Mesodermal cell (in vitro differentiated cells): Measurements from ENCODE around the gene TRMT1.

Experiments used
- H3K27ac ChIP-seq: 2 replicates; pipeline ENCODE4 v1.7.0; 2013; ENCODE audit warnings: mild to moderate bottlenecking, low read depth, low read length, moderate library complexity; ENCODE audit not compliant: severe bottlenecking
- H3K36me3 ChIP-seq: 2 replicates; pipeline ENCODE4 v1.7.1; 2013; ENCODE audit warnings: mild to moderate bottlenecking, low read length, moderate library complexity; ENCODE audit not compliant: control insufficient read depth, insufficient read depth
- H3K4me1 ChIP-seq: one replicate; pipeline ENCODE4 v1.7.1; 2013; ENCODE audit warnings: mild to moderate bottlenecking, low read length; ENCODE audit not compliant: insufficient read depth, control insufficient read depth, poor library complexity, severe bottlenecking
- H3K4me3 ChIP-seq: 2 replicates; pipeline ENCODE4 v1.7.0; 2013; ENCODE audit warnings: low read length, control low read depth, mild to moderate bottlenecking; ENCODE audit not compliant: insufficient read depth, poor library complexity, severe bottlenecking; ENCODE audit errors: extremely low read depth
- H3K9me3 ChIP-seq: 2 replicates; pipeline ENCODE4 v1.7.1; 2013; ENCODE audit warnings: mild to moderate bottlenecking, low read length, moderate library complexity; ENCODE audit not compliant: control insufficient read depth
- whole genome bisulfite sequencing, 2 experiments: methylation state at CpG; one replicate each; pipeline ENCODE4 v1.1.5; 2013; ENCODE audit warnings: missing lambda C conversion rate in 2 of 2; ENCODE audit not compliant: insufficient coverage in 2 of 2; 5-methylcytosine and 5-hydroxymethylcytosine counted together

Gene TRMT1

GRCh38 chr19:13062317-13062716, 54.2 kb downstream of the TRMT1 start:
- Histone ChIP-seq H3K9me3 (no peaks in the 10 kb centered on the region), H3K4me1 (peaks cover 24% of the 10 kb centered on the region)

GRCh38 chr19:13060964-13061927, 55.3 kb downstream of the TRMT1 start:
- H3K9me3 ChIP-seq: no peaks in the 10 kb centered on the region
- no peaks in the 10 kb centered on the region for H3K36me3 ChIP-seq
- 2% methylated on average over 31 to 36 of the region's 40 CpGs for WGBS, 2 experiments
- peaks cover 35% of the 10 kb centered on the region for H3K4me1 ChIP-seq
- H3K4me3 ChIP-seq: no peak overlapping the region
- H3K27ac ChIP-seq: no peak overlapping the region

More at GRCh38 chr19:13062317-13062716, 54.2 kb downstream of the TRMT1 start:
- Histone ChIP-seq H3K36me3 (no peaks in the 10 kb centered on the region), H3K4me3 (no peak overlapping the region), H3K27ac (no peak overlapping the region)

GRCh38 chr19:13060233-13060963, 56.1 kb downstream of the TRMT1 start:
- no peaks in the 10 kb centered on the region for H3K9me3 ChIP-seq
- no peaks in the 10 kb centered on the region for H3K36me3 ChIP-seq
- 28 to 62% methylated on average over 4 to 14 of the region's 19 CpGs for WGBS, 2 experiments
- H3K4me1 ChIP-seq: peaks cover 43% of the 10 kb centered on the region
- H3K27ac ChIP-seq: no peak overlapping the region
- H3K4me3 ChIP-seq: no peak overlapping the region

- no peak overlapping the region for H3K4me3 ChIP-seq
- H3K4me1 ChIP-seq: peaks cover 53% of the 10 kb centered on the region
- 65 to 66% methylated on average over 8 to 11 of the region's 12 CpGs for WGBS, 2 experiments
- H3K9me3 ChIP-seq: no peaks in the 10 kb centered on the region
- no peak overlapping the region for H3K27ac ChIP-seq
- no peaks in the 10 kb centered on the region for H3K36me3 ChIP-seq
Observed at GRCh38 chr19:13058951-13059660, 57.4 kb downstream of the TRMT1 start.

- 67 to 71% methylated on average over 2 of the region's 2 CpGs for WGBS, 2 experiments
- H3K4me1 ChIP-seq: peaks cover 66% of the 10 kb centered on the region
- no peak overlapping the region for H3K27ac ChIP-seq
- H3K36me3 ChIP-seq: no peaks in the 10 kb centered on the region
- H3K4me3 ChIP-seq: no peak overlapping the region
- H3K9me3 ChIP-seq: no peaks in the 10 kb centered on the region
Observed at GRCh38 chr19:13057744-13058143, 58.8 kb downstream of the TRMT1 start.

GRCh38 chr19:13057147-13057572, 59.4 kb downstream of the TRMT1 start:
- Histone ChIP-seq H3K36me3 (no peaks in the 10 kb centered on the region), H3K9me3 (no peaks in the 10 kb centered on the region), H3K27ac (no peak overlapping the region), H3K4me1 (peaks cover 72% of the 10 kb centered on the region), H3K4me3 (no peak overlapping the region)
- WGBS, 2 experiments: 0 to 21% methylated on average over 1 to 3 of the region's 15 CpGs

GRCh38 chr19:13056052-13056660, 60.4 kb downstream of the TRMT1 start:
- no peaks in the 10 kb centered on the region for H3K9me3 ChIP-seq
- no peak overlapping the region for H3K4me3 ChIP-seq
- H3K27ac ChIP-seq: peak overlapping the region; percentile 88
- H3K4me1 ChIP-seq: peaks cover 82% of the 10 kb centered on the region
- 16 to 18% methylated on average over 9 to 11 of the region's 17 CpGs for WGBS, 2 experiments
- no peaks in the 10 kb centered on the region for H3K36me3 ChIP-seq

- WGBS, 2 experiments: 3 to 4% methylated on average over 12 to 23 of the region's 29 CpGs
- Histone ChIP-seq H3K9me3 (no peaks in the 10 kb centered on the region), H3K27ac (peak overlapping the region; percentile 88), H3K4me3 (no peak overlapping the region), H3K36me3 (no peaks in the 10 kb centered on the region), H3K4me1 (peaks cover 82% of the 10 kb centered on the region)
Observed at GRCh38 chr19:13055213-13056051, 61.1 kb downstream of the TRMT1 start.
